Measurements from ENCODE around the gene RRP1B. TPM values are rescaled to one million over a fixed set of nuclear protein-coding genes. Genes with fewer than 3 reads are reported as not detected.

Gene RRP1B
- total RNA-seq, 1 experiment from 2014 or later: 55.9 TPM

GRCh38 chr21:43691801-43692200, 32.4 kb downstream of the RRP1B start:
- Histone ChIP-seq H3K4me3 (replicated peaks in 1 of 2; ENCODE audit: low read depth in 1 of 2, low read length in 2 of 2) (no peak overlapping the region), H3K9me3 (ENCODE audit: control insufficient read depth in 1 of 2, insufficient read depth in 1 of 2, low read depth in 1 of 2, low read length in 2 of 2) (no peaks in the 10 kb centered on the region), H3K9ac (ENCODE audit: low read length) (no peak overlapping the region), H3K4me1 (ENCODE audit: control insufficient read depth in 1 of 2, insufficient read depth in 2 of 2, low read length in 2 of 2) (no peaks in the 10 kb centered on the region), H4K20me1 (ENCODE audit: insufficient read depth) (no peaks in the 10 kb centered on the region), H3K36me3 (ENCODE audit: control insufficient read depth in 1 of 2, insufficient read depth in 2 of 2, low read length in 2 of 2) (peaks cover 47 to 72% of the 10 kb centered on the region in 2 experiments; a peak in 3 of 4 replicates), H3K27me3 (ENCODE audit: insufficient read depth, low read length) (no peaks in the 10 kb centered on the region), H3K79me2 (ENCODE audit: insufficient read depth, low read length) (no peaks in the 10 kb centered on the region), H3K9me2 (ENCODE audit: insufficient read depth) (no peaks in the 10 kb centered on the region), H3K4me2 (ENCODE audit: low read length) (no peak overlapping the region), H2AFZ (ENCODE audit: low read depth, low read length, poor library complexity, severe bottlenecking) (no peak overlapping the region), H3K27ac (ENCODE audit: low read depth, low read length) (no peak overlapping the region)
- ChIA-PET RAD21 (ENCODE audit: low non-redundant PET in 1 of 2, low total read pairs in 2 of 2, uncharacterized antibody in 2 of 2, unreplicated experiment in 2 of 2) (no interaction called here), POLR2A (no interaction called here), CTCF (no interaction called here)
- intact Hi-C loops (cut with micrococcal nuclease): no loop called here
- no TSS peak for BruUV-seq (replicated peaks)
- DNase-seq (ENCODE audit: low read depth, low spot score) (no peak), ATAC-seq (no peak)
- no peak for TF ChIP-seq CEBPB (IDR thresholded peaks at IDR 0.05; ENCODE audit: low read depth)
- no peak for TF ChIP-seq POLR2A (IDR thresholded peaks at IDR 0.05; ENCODE audit: borderline replicate concordance, extremely low read depth, insufficient read depth, insufficient read length)
- no peak for TF ChIP-seq ELF1 (IDR thresholded peaks at IDR 0.05; ENCODE audit: borderline replicate concordance, low read depth)
- TF ChIP-seq SRF (IDR thresholded peaks at IDR 0.05; ENCODE audit: low read depth): no peak
- TF ChIP-seq SP1 (IDR thresholded peaks at IDR 0.05; ENCODE audit: low read depth): no peak
- no peak for TF ChIP-seq REST (IDR thresholded peaks at IDR 0.05; ENCODE audit: low read depth)
- TF ChIP-seq SIN3A (IDR thresholded peaks at IDR 0.05; ENCODE audit: low read depth): no peak
- no peak for TF ChIP-seq EZH2phosphoT487 (IDR thresholded peaks at IDR 0.05; ENCODE audit: borderline replicate concordance)
- no peak for TF ChIP-seq RAD21 (IDR thresholded peaks at IDR 0.05; ENCODE audit: low read depth)
- no peak for TF ChIP-seq ATF3 (IDR thresholded peaks at IDR 0.05)
- TF ChIP-seq JUND (IDR thresholded peaks at IDR 0.05): no peak
- no peak for TF ChIP-seq YY1 (IDR thresholded peaks at IDR 0.05; ENCODE audit: extremely low read depth, insufficient replicate concordance, low read depth, low read length)
- TF ChIP-seq EGR1 (IDR thresholded peaks at IDR 0.05; ENCODE audit: low read depth): no peak
- no peak for TF ChIP-seq CTCF (IDR thresholded peaks at IDR 0.05 in 2 of 3, conservative IDR thresholded peaks at IDR 0.05 in 1 of 3; ENCODE audit: borderline replicate concordance in 1 of 3, insufficient read depth in 1 of 3, low read depth in 2 of 3, low read length in 2 of 3)
- TF ChIP-seq FOSL1 (IDR thresholded peaks at IDR 0.05; ENCODE audit: low read depth): no peak
